ENCODE data around the gene CARS1. TPM values are rescaled to one million over a fixed set of nuclear protein-coding genes. Genes with fewer than 3 reads are reported as not detected.

Gene CARS1
- total RNA-seq, 1 donor from 2014 or later: 151 TPM

GRCh38 chr11:3036419-3036818 lies 20.8 kb downstream of the CARS1 start:
- Mint-ChIP-seq H3K27ac (ENCODE audit: unreplicated experiment) (peak overlapping the region; percentile 15), H3K36me3 (ENCODE audit: unreplicated experiment) (peaks cover under 1% of the 10 kb centered on the region), H3K9me3 (ENCODE audit: unreplicated experiment) (no peaks in the 10 kb centered on the region), H3K4me3 (ENCODE audit: unreplicated experiment) (no peak overlapping the region), H3K4me1 (ENCODE audit: low read depth, unreplicated experiment) (peaks cover under 1% of the 10 kb centered on the region), H3K27me3 (ENCODE audit: unreplicated experiment) (peaks cover 8% of the 10 kb centered on the region)
- no peak for TF ChIP-seq CTCF (IDR thresholded peaks at IDR 0.05; ENCODE audit: partially characterized antibody, unreplicated experiment)
- DNase-seq: no peak

GRCh38 chr11:3035333-3035732 lies 21.9 kb downstream of the CARS1 start:
- Mint-ChIP-seq H3K27me3 (ENCODE audit: unreplicated experiment) (peaks cover 11% of the 10 kb centered on the region), H3K4me1 (ENCODE audit: low read depth, unreplicated experiment) (peaks cover 2% of the 10 kb centered on the region), H3K9me3 (ENCODE audit: unreplicated experiment) (no peaks in the 10 kb centered on the region), H3K36me3 (ENCODE audit: unreplicated experiment) (peaks cover 8% of the 10 kb centered on the region), H3K27ac (ENCODE audit: unreplicated experiment) (no peak overlapping the region), H3K4me3 (ENCODE audit: unreplicated experiment) (no peak overlapping the region)
- no peak for TF ChIP-seq CTCF (IDR thresholded peaks at IDR 0.05; ENCODE audit: partially characterized antibody, unreplicated experiment)
- no peak for DNase-seq

GRCh38 chr11:3030289-3031070 lies 26.7 kb downstream of the CARS1 start:
- Mint-ChIP-seq H3K4me3 (ENCODE audit: unreplicated experiment) (no peak overlapping the region), H3K27me3 (ENCODE audit: unreplicated experiment) (peaks cover 12% of the 10 kb centered on the region), H3K9me3 (ENCODE audit: unreplicated experiment) (peaks cover 2% of the 10 kb centered on the region), H3K36me3 (ENCODE audit: unreplicated experiment) (peaks cover 17% of the 10 kb centered on the region), H3K4me1 (ENCODE audit: low read depth, unreplicated experiment) (peaks cover 2% of the 10 kb centered on the region), H3K27ac (ENCODE audit: unreplicated experiment) (no peak overlapping the region)
- no peak for TF ChIP-seq CTCF (IDR thresholded peaks at IDR 0.05; ENCODE audit: partially characterized antibody, unreplicated experiment)
- no peak for DNase-seq

- Mint-ChIP-seq H3K4me1 (ENCODE audit: low read depth, unreplicated experiment) (peaks cover 2% of the 10 kb centered on the region), H3K27ac (ENCODE audit: unreplicated experiment) (no peak overlapping the region), H3K27me3 (ENCODE audit: unreplicated experiment) (peaks cover 12% of the 10 kb centered on the region), H3K9me3 (ENCODE audit: unreplicated experiment) (peaks cover 2% of the 10 kb centered on the region), H3K4me3 (ENCODE audit: unreplicated experiment) (no peak overlapping the region), H3K36me3 (ENCODE audit: unreplicated experiment) (peaks cover 17% of the 10 kb centered on the region)
- TF ChIP-seq CTCF (IDR thresholded peaks at IDR 0.05; ENCODE audit: partially characterized antibody, unreplicated experiment): no peak
- DNase-seq: no peak
Observed at GRCh38 chr11:3028813-3029212, 28.4 kb downstream of the CARS1 start.

- DNase-seq: no peak
- Mint-ChIP-seq H3K36me3 (ENCODE audit: unreplicated experiment) (peaks cover 17% of the 10 kb centered on the region), H3K4me3 (ENCODE audit: unreplicated experiment) (no peak overlapping the region), H3K4me1 (ENCODE audit: low read depth, unreplicated experiment) (peaks cover 6% of the 10 kb centered on the region), H3K9me3 (ENCODE audit: unreplicated experiment) (peaks cover 15% of the 10 kb centered on the region), H3K27ac (ENCODE audit: unreplicated experiment) (no peak overlapping the region), H3K27me3 (ENCODE audit: unreplicated experiment) (peaks cover 12% of the 10 kb centered on the region)
- no peak for TF ChIP-seq CTCF (IDR thresholded peaks at IDR 0.05; ENCODE audit: partially characterized antibody, unreplicated experiment)
Observed at GRCh38 chr11:3026803-3027202, 30.4 kb downstream of the CARS1 start.

All from glutamatergic neuron (in vitro differentiated cells).